Measurements from ENCODE around the gene ABCF3.

GRCh38 chr3:184175981-184176376, 10.0 kb upstream of the ABCF3 start:
- TF ChIP-seq POLR2A (IDR thresholded peaks at IDR 0.05) (no peak), CTCF (IDR thresholded peaks at IDR 0.05) (no peak)

All from right lobe of liver (tissue), 4 donors.